ENCODE data around the gene COQ8B.

COQ8B gene

GRCh38 chr19:40721936-40722661 lies 5.4 kb upstream of the COQ8B start:
- DNase-seq (ENCODE audit: low spot score), result no peak
- no peak for TF ChIP-seq CTCF (IDR thresholded peaks at IDR 0.05; ENCODE audit: extremely low read depth, missing control alignments)

DNA sequence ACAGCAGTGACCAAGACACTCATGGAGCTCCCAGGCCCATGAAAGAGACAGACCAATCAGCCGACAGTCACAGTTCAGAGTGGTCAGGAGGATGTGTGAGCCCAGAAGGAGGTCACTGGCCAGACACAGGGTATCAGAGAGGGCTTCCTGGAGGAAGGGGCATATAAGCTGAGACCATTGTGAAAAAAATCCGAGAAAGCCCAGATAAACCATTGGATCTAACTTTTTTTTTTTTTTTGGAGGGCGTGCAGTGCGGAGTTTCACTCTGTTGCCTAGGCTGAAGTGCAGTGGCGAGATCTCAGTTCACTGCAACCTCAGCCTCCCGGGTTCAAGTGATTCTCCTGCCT lies 4.4 kb upstream of the COQ8B start:
- TF ChIP-seq CTCF (IDR thresholded peaks at IDR 0.05; ENCODE audit: extremely low read depth, missing control alignments), result no peak
- no peak for DNase-seq (ENCODE audit: low spot score)

GRCh38 chr19:40719414-40719894 lies 2.8 kb upstream of the COQ8B start:
- DNase-seq (ENCODE audit: low spot score), result no peak
- TF ChIP-seq CTCF (IDR thresholded peaks at IDR 0.05; ENCODE audit: extremely low read depth, missing control alignments), result no peak

- TF ChIP-seq CTCF (IDR thresholded peaks at IDR 0.05; ENCODE audit: extremely low read depth, missing control alignments), result no peak
- peak; percentile 40 for DNase-seq (ENCODE audit: low spot score)
Observed at GRCh38 chr19:40718774-40719391, 2.2 kb upstream of the COQ8B start.

DNA sequence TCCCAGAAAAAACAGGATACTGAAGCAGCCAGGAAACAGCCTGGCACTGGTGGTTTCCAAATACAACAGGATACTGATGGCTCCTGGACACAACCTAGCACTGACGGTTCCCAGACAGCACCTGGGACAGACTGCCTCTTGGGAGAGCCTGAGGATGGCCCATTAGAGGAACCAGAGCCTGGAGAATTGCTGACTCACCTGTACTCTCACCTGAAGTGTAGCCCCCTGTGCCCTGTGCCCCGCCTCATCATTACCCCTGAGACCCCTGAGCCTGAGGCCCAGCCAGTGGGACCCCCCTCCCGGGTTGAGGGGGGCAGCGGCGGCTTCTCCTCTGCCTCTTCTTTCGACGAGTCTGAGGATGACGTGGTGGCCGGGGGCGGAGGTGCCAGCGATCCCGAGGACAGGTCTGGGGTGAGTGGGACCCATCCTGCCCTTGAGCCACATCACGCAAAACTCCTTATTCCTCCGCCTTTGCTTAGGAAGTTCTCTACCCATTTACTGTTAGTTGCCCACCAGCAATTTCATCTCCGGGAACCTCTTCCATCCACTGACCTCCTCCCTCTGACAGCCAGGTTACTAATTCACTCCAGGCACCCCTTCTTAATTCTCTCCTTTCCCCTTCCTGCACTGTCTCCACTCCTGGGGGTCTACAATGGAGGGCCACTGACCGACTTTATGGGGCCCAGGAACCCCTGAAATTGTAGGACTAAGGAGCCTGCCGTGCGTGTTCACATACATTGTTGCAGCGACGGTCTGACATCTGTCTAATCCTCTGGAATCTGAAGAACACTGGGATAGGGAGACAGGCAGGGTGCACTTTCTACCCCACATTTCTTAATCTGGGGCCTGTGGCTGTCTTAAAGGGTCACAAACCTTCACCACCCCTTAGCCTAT lies 1.4 kb upstream of the COQ8B start:
- TF ChIP-seq CTCF (IDR thresholded peaks at IDR 0.05; ENCODE audit: extremely low read depth, missing control alignments), result no peak
- no peak for DNase-seq (ENCODE audit: low spot score)

DNA sequence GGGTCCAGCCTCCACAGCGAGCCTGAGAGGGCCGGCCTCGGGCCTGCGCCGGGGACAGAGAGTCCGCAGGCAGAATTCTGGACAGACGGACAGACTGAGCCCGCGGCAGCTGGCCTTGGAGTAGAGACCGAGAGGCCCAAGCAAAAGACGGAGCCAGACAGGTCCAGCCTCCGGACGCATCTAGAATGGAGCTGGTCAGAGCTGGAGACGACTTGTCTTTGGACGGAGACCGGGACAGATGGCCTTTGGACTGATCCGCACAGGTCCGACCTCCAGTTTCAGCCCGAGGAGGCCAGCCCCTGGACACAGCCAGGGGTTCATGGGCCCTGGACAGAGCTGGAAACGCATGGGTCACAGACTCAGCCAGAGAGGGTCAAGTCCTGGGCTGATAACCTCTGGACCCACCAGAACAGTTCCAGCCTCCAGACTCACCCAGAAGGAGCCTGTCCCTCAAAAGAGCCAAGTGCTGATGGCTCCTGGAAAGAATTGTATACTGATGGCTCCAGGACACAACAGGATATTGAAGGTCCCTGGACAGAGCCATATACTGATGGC lies 716 bp upstream of the COQ8B start:
- DNase-seq (ENCODE audit: low spot score), result no peak
- no peak for TF ChIP-seq CTCF (IDR thresholded peaks at IDR 0.05; ENCODE audit: extremely low read depth, missing control alignments)
